ENCODE measurements around the gene KIFC3. TPM values are rescaled to one million over a fixed set of nuclear protein-coding genes. Genes with fewer than 3 reads are reported as not detected.
A peak's percentile ranks its signal among the peaks of the same experiment; 100 is the strongest.

Gene KIFC3
- total RNA-seq, 4 donors from 2014 or later, result 111 to 219 (median 153) TPM

- H3K4me3 ChIP-seq, result peak overlapping the region; percentile 64
- H3K27me3 ChIP-seq, result no peaks in the 10 kb centered on the region
- 23% methylated on average over 5 of the region's 5 CpGs for WGBS
- H3K4me1 ChIP-seq, result peaks cover 73% of the 10 kb centered on the region
- H3K9me3 ChIP-seq, result no peaks in the 10 kb centered on the region
- TF ChIP-seq POLR2A (IDR thresholded peaks at IDR 0.05), result no peak
- TF ChIP-seq POLR2AphosphoS5 (IDR thresholded peaks at IDR 0.05), result no peak
- TF ChIP-seq CTCF (IDR thresholded peaks at IDR 0.05), result no peak
- TF ChIP-seq EP300 (IDR thresholded peaks at IDR 0.05), result no peak
- no peak for DNase-seq (ENCODE audit: low spot score in 2 of 2)
- H3K36me3 ChIP-seq, result no peaks in the 10 kb centered on the region
- H3K27ac ChIP-seq, result peak overlapping the region; percentile 90
These were observed 1.0 kb downstream of the KIFC3 start for GRCh38 chr16:57801098-57801808.

- WGBS, result 44% methylated on average over 12 of the region's 12 CpGs
- TF ChIP-seq POLR2AphosphoS5 (IDR thresholded peaks at IDR 0.05), result no peak
- no peak for TF ChIP-seq CTCF (IDR thresholded peaks at IDR 0.05)
- no peak for TF ChIP-seq EP300 (IDR thresholded peaks at IDR 0.05)
- no peak for TF ChIP-seq POLR2A (IDR thresholded peaks at IDR 0.05)
- H3K27me3 ChIP-seq, result no peaks in the 10 kb centered on the region
- DNase-seq (ENCODE audit: low spot score in 2 of 2), result no peak
- no peaks in the 10 kb centered on the region for H3K36me3 ChIP-seq
- peak overlapping the region; percentile 64 for H3K4me3 ChIP-seq
- H3K9me3 ChIP-seq, result no peaks in the 10 kb centered on the region
- H3K4me1 ChIP-seq, result peaks cover 79% of the 10 kb centered on the region
- H3K27ac ChIP-seq, result peak overlapping the region; percentile 90
These were observed 1.8 kb downstream of the KIFC3 start for GRCh38 chr16:57800200-57801097.

- WGBS, result 55% methylated on average over 4 of the region's 5 CpGs
- no peak for DNase-seq (ENCODE audit: low spot score in 2 of 2)
- TF ChIP-seq POLR2A (IDR thresholded peaks at IDR 0.05) (no peak), CTCF (IDR thresholded peaks at IDR 0.05) (no peak), POLR2AphosphoS5 (IDR thresholded peaks at IDR 0.05) (no peak), EP300 (IDR thresholded peaks at IDR 0.05) (no peak)
- peak overlapping the region; percentile 27 for H3K27ac ChIP-seq
- H3K4me3 ChIP-seq, result no peak overlapping the region
- H3K4me1 ChIP-seq, result peaks cover 86% of the 10 kb centered on the region
- no peaks in the 10 kb centered on the region for H3K9me3 ChIP-seq
- H3K36me3 ChIP-seq, result peaks cover 3% of the 10 kb centered on the region
- H3K27me3 ChIP-seq, result no peaks in the 10 kb centered on the region
These were observed 2.6 kb downstream of the KIFC3 start for GRCh38 chr16:57799600-57800199.

- no peak overlapping the region for H3K4me3 ChIP-seq
- peaks cover 6% of the 10 kb centered on the region for H3K36me3 ChIP-seq
- peaks cover 86% of the 10 kb centered on the region for H3K4me1 ChIP-seq
- no peaks in the 10 kb centered on the region for H3K27me3 ChIP-seq
- no peak overlapping the region for H3K27ac ChIP-seq
- no peak for TF ChIP-seq POLR2A (IDR thresholded peaks at IDR 0.05)
- no peak for TF ChIP-seq CTCF (IDR thresholded peaks at IDR 0.05)
- no peak for TF ChIP-seq EP300 (IDR thresholded peaks at IDR 0.05)
- no peak for TF ChIP-seq POLR2AphosphoS5 (IDR thresholded peaks at IDR 0.05)
- H3K9me3 ChIP-seq, result no peaks in the 10 kb centered on the region
- no peak for DNase-seq (ENCODE audit: low spot score in 2 of 2)
- WGBS, result 70% methylated on average over 6 of the region's 6 CpGs
These were observed 3.2 kb downstream of the KIFC3 start for GRCh38 chr16:57798953-57799599.
